DMS 273 (cell line): Measurements from ENCODE around the gene FAM193A.
"Not testable (repeated sequence)": the region's sequence is repeated elsewhere in the genome, so short reads cannot be mapped to it uniquely, and the experiment has no call there.

ENCODE experiments used
- DNase-seq: peaks from one replicate; lab custom pipeline; 2025; ENCODE audit not compliant: unreplicated experiment; lab: John Stamatoyannopoulos, UW

FAM193A gene

GRCh38 chr4:2648159-2648814 lies 111.8 kb downstream of the FAM193A start:
- DNase-seq, result no peak

DNA sequence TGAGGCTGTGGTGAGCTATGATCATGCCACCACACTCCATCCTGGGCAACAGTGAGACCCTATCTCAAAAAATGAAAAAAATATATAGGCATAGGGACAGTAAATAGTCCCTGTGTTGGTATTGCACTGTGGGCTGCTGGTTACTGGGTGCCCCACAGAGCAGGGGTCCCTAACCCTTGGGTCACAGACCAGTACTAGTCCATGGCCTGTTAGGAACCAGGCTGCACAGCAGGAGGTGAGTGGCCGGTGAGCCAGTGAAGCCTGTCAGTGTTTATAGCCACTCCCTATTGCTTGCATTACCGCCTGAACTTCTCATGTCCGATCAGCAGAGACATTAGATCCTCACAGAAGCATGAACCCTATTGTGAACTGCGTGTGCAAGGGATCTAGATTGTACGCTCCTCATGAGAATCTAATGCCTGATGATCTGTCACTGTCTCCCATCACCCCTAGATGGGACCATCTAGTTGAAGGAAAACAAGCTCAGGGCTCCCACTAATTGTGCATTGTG lies 113.2 kb downstream of the FAM193A start:
- no peak for DNase-seq

DNA sequence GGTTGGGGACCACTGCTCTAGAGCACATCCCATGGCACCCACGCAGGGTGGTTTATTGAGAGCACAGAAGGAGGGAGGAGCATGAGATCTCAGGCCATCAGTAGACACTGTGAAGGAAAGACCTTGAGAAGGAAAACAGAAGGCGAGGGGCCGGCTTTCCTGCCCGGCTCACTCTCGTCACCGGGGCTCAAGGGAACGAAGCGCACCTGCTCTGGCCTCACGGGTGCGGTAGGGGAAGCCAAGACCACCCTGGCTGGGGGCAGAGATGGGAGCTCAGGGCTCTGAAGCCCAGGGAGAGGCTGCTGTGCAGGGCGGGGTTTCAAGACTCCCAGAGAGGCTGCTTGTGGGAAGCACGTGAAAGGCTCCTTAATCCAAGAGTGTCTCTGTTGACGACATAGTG lies 113.8 kb downstream of the FAM193A start:
- DNase-seq, result no peak

DNA sequence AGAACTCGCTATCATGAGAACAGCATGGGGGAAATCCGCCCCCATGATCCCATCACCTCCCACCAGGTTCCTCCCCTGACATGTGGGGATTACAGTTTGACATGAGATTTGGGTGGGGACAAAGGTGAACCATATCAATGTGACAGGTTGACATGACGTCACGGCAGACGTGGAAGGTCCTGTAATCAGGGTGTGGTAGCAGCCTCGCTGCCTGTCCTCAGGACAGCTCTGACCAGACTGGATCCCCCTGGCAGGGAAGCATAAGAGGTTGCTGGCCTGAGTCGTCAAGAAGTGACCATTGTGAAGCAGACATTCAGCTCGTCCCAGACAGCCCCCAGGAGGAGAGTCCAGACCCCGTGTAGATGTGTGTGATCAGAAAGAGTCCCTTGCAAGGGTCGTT lies 115.1 kb downstream of the FAM193A start:
- no peak for DNase-seq

DNA sequence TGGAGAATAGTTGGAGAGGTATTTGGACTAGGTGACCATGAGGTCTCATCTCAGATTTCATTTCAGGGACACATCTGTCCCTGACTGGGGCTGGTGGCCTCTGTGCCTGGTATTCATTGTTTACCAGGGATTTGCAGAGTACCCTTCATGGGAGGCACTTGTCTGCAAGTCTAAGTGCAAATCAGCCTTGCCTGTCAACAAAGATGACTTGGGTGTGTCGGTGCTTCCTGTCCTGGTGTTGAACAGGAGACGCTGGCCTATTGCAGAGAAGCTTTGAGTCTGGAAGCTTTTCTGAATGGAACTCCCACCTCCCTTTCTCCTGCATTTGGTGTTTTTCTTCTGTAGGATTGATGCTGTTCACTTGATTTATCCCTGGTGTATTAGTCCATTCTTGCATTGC lies 115.6 kb downstream of the FAM193A start:
- no peak for DNase-seq

DNA sequence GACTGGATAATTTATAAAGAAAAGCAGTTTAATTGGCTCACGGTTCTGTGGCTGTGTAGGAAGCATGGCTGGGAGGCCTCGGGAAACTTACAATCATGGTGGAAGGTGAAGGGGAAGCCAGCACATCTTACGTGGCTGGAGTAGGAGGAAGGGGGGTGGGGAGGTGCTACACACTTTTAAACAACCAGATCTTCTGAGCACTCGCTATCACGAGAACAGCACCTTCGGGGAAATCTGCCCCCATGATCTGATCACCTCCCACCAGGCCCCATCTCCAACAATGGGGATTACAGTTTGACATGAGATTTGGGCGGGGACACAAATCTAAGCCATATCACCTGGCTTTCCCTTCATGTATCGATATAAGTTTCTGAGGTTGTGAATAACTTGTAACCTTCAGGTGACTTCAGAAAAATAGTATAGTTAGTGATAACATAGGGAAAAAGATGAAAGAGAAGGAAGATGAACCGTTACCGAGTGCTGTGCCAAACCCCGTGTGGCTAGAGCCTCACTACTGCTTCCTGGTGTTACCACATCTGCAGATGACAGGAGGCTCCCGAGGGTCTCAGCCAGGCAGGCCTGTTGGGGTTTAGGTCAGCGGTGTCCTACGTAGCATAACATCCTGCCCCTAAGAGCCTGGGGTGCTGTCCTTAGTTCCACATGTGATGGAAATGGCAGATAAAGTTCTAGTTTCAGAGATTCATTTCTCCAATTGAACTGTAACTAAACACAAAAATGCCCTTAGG lies 116.1 kb downstream of the FAM193A start:
- no peak for DNase-seq

GRCh38 chr4:2660596-2661211 lies 124.3 kb downstream of the FAM193A start:
- no peak for DNase-seq

DNA sequence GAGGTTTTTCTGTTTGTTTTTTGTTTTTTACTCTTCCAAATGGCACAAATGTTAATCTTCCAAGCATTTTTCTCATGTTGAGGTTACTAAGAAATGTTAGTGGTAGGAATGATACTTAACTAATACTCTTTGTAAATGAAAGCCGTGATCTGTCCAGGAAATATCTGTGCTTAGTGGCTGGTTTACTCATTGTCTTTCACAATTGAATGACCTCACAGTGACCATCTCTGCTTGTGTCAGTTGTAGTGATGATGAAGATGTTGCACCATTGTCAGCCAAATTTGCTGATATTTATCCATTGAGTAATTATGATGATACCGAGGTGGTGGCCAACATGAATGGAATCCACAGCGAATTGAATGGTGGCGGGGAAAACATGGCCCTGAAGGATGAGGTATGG lies 126.2 kb downstream of the FAM193A start:
- no peak for DNase-seq

GRCh38 chr4:2663275-2663674 lies 126.8 kb downstream of the FAM193A start:
- DNase-seq, result no peak

DNA sequence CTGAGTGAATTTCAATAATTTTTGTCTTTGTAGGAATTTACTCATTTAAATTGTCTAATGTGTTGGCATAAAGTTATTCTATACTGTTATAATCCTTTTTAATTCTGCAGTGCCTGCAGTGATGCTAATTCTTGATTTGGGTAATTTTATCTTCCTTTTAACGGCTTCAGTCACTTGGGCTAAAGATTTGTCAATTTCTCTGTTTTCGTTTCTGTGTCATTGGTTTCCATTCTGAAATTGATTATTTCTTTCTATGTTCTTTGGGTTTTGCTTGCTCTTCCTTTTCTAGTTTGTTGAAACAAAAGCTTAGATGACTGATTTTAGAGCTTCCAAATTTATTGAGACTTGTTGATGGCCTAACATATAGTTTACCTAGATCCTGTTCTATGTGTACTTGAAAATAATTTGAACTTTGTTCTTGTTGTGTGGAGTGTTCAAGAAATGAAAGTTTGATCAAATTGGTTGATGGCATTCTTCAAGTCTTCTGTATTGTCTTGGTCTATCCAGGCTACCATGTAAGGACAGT lies 130.3 kb downstream of the FAM193A start:
- no peak for DNase-seq

DNA sequence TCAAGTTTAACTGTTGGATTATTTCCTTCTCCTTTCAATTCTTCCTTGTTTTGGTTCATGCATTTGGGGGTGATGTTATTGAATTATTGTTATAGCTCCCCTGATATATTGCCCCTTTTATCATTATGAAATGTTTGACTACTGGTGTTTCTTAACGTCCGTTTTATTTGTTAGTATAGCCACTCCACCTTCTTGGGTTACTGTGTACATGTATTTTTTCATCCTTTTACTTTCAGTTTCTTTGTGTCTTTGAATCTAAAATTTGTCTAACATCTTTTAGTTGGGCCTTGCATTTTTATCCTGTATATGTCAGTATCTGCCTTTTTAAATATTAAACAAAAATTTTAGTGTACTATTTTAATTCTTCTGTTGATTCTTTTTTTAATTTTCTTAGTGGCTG lies 131.0 kb downstream of the FAM193A start:
- DNase-seq, result no peak

DNA sequence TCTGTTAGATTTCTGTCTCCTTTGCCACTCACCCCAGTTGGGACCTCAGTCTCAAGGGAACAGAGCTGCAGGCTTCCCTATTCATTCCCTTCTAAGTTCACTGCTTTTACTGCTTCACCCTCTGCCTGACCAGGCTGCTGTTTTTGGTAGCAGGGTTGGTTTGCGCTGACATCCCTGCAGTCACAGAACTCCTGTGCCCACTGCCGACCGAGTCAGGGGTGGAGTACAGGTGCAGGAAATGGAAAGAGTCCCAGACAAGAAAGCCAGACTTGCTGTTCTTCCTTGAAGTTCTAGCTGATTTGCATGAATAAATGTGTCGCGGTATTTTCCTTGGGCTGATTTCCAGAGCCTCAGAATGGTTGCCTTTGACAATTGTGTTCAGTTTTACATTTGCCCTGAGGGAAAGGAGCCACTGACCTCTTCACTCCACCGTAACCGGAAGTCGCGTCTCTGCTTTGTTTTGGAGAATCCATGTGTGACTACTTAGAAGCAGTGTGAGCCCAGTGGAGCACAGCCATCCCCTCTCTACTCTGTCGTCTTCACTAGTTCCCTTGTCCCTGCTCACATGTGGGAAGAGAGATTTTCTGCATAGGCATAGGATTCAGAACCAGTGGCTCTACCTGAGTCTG lies 134.9 kb downstream of the FAM193A start:
- DNase-seq, result no peak

DNA sequence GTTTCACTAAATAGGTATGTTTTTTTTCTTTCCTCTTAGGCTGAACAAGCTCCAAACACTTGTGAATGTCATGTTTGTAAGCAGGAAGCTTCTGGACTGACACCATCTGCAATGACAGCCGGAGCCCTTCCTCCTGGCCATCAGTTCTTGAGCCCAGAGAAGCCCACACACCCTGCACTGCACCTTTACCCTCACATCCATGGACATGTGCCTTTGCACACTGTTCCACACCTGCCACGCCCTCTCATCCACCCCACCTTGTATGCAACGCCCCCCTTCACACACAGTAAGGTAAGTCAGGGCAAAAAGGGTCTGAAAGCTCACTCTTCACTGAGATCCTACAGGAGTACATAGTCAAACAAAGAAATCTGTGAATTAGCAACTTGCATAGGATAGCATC lies 135.6 kb downstream of the FAM193A start:
- DNase-seq, result no peak

DNA sequence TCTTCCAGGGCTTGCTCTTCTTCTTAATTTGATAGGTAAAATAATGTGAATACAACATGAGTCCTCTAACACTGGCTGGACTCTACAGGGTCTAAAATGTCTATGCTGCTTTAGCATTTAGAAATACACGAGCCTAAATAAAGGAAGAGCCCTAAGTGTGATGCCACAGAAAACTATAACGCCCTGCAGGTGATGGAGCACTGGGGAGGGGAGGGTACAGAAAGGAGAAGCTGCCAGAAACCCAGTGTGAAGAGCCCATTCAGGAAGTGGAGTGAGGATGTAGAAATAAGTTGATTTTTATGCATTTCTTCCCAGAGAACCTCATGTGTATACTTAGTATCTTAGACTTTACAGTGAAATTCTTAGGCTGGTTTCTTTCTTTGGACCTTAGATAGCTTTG lies 136.3 kb downstream of the FAM193A start:
- DNase-seq, result no peak

DNA sequence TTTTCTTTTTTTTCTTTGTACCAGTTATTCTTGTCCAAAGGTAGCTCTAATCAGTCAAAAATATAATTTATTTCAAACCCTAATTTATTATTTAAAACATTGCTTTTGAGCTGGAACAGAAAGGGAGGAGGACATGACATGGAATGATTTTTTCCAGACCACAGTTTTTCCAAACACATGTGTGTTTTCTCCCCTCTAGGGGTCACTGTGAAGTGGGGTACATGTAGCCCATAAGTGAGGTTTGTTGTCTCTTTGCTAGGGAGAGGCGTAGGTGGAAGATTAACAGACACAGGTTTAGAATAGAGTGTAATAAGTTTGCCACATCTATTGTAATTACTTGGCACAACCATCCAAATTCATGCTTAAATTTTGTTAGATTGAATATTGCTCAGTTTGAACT lies 136.7 kb downstream of the FAM193A start:
- no peak for DNase-seq

- DNase-seq, result not testable (repeated sequence)
These were observed 143.3 kb downstream of the FAM193A start for GRCh38 chr4:2679762-2680161.

DNA sequence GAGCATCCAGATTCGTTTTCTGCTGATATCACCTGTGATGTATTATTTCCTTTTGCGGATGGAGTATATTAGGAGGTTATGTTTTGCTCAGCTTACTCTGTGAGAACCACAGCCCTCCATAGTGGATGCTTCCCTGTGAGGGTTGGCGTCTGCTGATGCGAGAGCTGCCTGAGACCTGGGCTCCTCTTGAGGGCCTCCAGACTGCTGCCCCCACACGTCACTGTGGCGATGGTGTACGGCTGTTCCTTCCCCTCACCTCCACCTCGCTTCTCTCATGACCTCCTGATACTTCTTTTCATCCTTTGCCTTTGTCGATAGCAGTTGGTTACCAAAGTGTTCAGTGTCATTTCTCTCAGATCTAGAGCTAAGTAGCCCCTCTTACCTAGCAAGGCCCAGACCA lies 148.0 kb downstream of the FAM193A start:
- DNase-seq, result no peak

DNA sequence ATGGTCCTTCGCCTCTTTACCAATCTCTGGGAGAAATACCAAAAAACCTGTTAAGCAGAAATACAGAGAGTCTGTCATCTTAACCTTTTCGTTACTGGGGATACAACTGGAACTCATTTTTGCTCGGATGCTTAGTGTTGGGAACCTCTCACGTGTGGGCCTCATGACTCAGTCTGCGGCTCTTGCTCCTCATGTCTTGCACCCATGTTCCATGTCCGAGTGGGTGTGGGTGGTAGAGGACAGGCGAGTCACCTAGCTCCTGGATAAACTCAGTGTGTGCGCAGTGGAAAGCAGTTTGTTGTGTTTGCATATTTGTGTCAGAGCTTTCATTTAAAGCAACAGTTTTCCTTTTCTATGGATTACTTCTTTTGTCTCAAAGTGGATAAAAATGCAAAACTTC lies 149.1 kb downstream of the FAM193A start:
- no peak for DNase-seq

- DNase-seq, result peak; percentile 46
These were observed 150.2 kb downstream of the FAM193A start for GRCh38 chr4:2686379-2687265.

DNA sequence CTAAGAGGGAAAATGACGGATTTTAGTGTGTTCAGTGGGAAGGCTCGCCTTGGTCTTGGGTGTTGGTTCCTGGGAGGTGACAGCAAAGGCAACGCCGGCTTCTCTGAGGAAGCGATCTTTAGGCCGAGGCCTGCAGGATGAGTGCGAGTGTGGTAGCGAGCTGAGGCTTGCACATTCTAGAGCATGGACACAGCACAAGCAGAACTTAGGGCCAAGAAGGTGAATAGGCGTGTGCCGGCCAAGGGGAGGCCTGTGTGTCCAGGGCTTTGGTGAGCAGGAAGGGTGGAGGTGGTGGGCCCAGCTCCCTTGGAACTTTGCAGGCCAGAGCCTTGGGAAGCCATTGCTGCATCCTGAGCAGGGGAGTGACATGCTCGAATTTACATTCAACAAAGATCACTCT lies 151.8 kb downstream of the FAM193A start:
- DNase-seq, result no peak
